PC-3 (cell line): Measurements from ENCODE around the gene SERPINB6.

Experiments used
- CTCF ChIP-seq: fragments of 300-600 bp; sonication (generic); conservative IDR thresholded peaks from 2 replicates; pipeline ENCODE4 v1.5.1; 2017; ENCODE audit warnings: antibody characterized with exemption, low read depth, mild to moderate bottlenecking, low read length
- EZH2 ChIP-seq: fragments of 300-600 bp; sonication (generic); IDR thresholded peaks from one replicate; pipeline ENCODE4 v1.6.1; 2017; ENCODE audit warnings: antibody characterized with exemption, mild to moderate bottlenecking, low read length; ENCODE audit not compliant: unreplicated experiment
- EZH2phosphoT487 ChIP-seq: fragments of 300-600 bp; sonication (generic); IDR thresholded peaks from 2 replicates; pipeline ENCODE4 v1.6.1; 2018; ENCODE audit warnings: mild to moderate bottlenecking, antibody characterized with exemption, low read length, borderline replicate concordance

- TF ChIP-seq CTCF (no peak), EZH2 (no peak), EZH2phosphoT487 (no peak)
These were observed 19.6 kb downstream of the SERPINB6 start for GRCh38 chr6:2951728-2952127.
